ENCODE results near the gene RRP1B. TPM values are rescaled to one million over a fixed set of nuclear protein-coding genes. Genes with fewer than 3 reads are reported as not detected.
A peak's percentile ranks its signal among the peaks of the same experiment; 100 is the strongest.

The RRP1B gene
- total and polyA plus RNA-seq, 2 experiments from 2014 or later = 18.6 to 19.2 TPM

GRCh38 chr21:43728467-43729390 is 69.4 kb downstream of the RRP1B start:
- TF ChIP-seq EZH2phosphoT487 (IDR thresholded peaks at IDR 0.05; ENCODE audit: low read depth, severe bottlenecking, unreplicated experiment) (no peak), CTCF (IDR thresholded peaks at IDR 0.05; ENCODE audit: poor library complexity) (peak; percentile 63), EZH2 (IDR thresholded peaks at IDR 0.05; ENCODE audit: borderline replicate concordance) (no peak)
- Histone ChIP-seq H3K9me3 (ENCODE audit: low read depth) (no peaks in the 10 kb centered on the region), H4K20me1 (ENCODE audit: insufficient read depth, poor library complexity, severe bottlenecking) (peaks cover 25% of the 10 kb centered on the region), H3K9me2 (replicated peaks; ENCODE audit: insufficient read depth) (no peaks in the 10 kb centered on the region), H3K4me3 (peak overlapping the region; percentile 74), H3K79me2 (peaks cover 91% of the 10 kb centered on the region), H3K27ac (peak overlapping the region; percentile 99), H3K36me3 (replicated peaks; ENCODE audit: insufficient read depth, low read depth) (no peaks in the 10 kb centered on the region), H3K27me3 (no peaks in the 10 kb centered on the region), H3K4me1 (ENCODE audit: insufficient read depth) (peaks cover 63% of the 10 kb centered on the region), H3K4me2 (peak overlapping the region; percentile 87), H2AFZ (no peak overlapping the region)
- WGBS (ENCODE audit: low lambda C conversion rate, missing lambda C conversion rate) = 4% methylated on average over 44 of the region's 59 CpGs
- peak; percentile 97 for DNase-seq (ENCODE audit: low spot score)

GRCh38 chr21:43731476-43731875 is 72.1 kb downstream of the RRP1B start:
- DNase-seq (ENCODE audit: low spot score) = peak; percentile 80
- Histone ChIP-seq H3K9me2 (replicated peaks; ENCODE audit: insufficient read depth) (no peaks in the 10 kb centered on the region), H3K4me3 (no peak overlapping the region), H3K4me1 (ENCODE audit: insufficient read depth) (peaks cover 69% of the 10 kb centered on the region), H3K9me3 (ENCODE audit: low read depth) (no peaks in the 10 kb centered on the region), H3K36me3 (replicated peaks; ENCODE audit: insufficient read depth, low read depth) (no peaks in the 10 kb centered on the region), H2AFZ (no peak overlapping the region), H3K27me3 (no peaks in the 10 kb centered on the region), H3K4me2 (peak overlapping the region; percentile 71), H4K20me1 (ENCODE audit: insufficient read depth, poor library complexity, severe bottlenecking) (peaks cover 6% of the 10 kb centered on the region), H3K27ac (peak overlapping the region; percentile 90), H3K79me2 (peaks cover 89% of the 10 kb centered on the region)
- TF ChIP-seq CTCF (IDR thresholded peaks at IDR 0.05; ENCODE audit: poor library complexity) = no peak
- no peak for TF ChIP-seq EZH2phosphoT487 (IDR thresholded peaks at IDR 0.05; ENCODE audit: low read depth, severe bottlenecking, unreplicated experiment)
- TF ChIP-seq EZH2 (IDR thresholded peaks at IDR 0.05; ENCODE audit: borderline replicate concordance) = no peak
- 74% methylated on average over 6 of the region's 6 CpGs for WGBS (ENCODE audit: low lambda C conversion rate, missing lambda C conversion rate)

DNA sequence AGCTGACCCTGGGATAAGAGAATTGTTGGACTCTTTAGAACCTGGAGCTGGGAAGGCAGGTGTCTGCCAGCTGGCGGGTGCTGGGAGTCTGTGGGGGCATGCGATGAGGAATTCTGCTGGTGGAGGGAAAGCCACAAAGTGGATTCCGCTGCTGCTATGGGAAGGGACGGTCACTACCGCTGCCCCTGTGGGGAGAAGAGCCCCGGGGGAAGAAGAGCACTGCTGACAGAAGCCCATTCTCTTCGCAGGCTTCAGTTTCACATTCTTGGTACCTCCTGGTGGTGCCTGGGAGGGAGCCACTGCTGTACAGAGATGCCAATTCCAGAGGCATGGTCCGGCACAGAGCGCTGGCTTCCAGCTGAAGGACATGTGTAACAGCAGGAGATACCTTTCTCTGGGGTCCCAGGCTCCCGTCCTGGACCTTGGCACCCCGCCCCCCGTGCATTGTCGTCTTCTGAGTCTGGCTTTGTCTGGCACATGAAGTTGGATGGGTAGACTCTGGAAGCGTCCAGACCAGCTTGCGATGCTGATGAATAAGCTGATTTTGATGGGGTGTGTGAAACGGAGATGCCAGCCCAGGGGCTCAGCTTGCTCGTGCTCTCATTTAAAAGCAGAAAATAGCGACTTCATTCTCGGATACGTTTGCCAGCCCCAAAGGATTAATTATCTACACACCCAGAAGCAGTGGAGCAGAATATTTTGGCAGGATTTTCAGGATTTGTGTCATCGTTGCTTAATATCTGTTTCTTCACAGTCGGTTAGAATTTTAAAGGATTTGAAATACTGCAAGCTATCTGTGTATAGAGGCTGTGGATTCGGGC is 72.7 kb downstream of the RRP1B start:
- Histone ChIP-seq H3K27me3 (no peaks in the 10 kb centered on the region), H3K4me1 (ENCODE audit: insufficient read depth) (peaks cover 72% of the 10 kb centered on the region), H3K9me3 (ENCODE audit: low read depth) (no peaks in the 10 kb centered on the region), H3K4me2 (peak overlapping the region; percentile 71), H3K79me2 (peaks cover 88% of the 10 kb centered on the region), H3K27ac (peak overlapping the region; percentile 90), H4K20me1 (ENCODE audit: insufficient read depth, poor library complexity, severe bottlenecking) (peaks cover 5% of the 10 kb centered on the region), H3K9me2 (replicated peaks; ENCODE audit: insufficient read depth) (no peaks in the 10 kb centered on the region), H3K36me3 (replicated peaks; ENCODE audit: insufficient read depth, low read depth) (no peaks in the 10 kb centered on the region), H2AFZ (no peak overlapping the region), H3K4me3 (no peak overlapping the region)
- WGBS (ENCODE audit: low lambda C conversion rate, missing lambda C conversion rate) = 89% methylated on average over 23 of the region's 23 CpGs
- no peak for DNase-seq (ENCODE audit: low spot score)
- TF ChIP-seq EZH2phosphoT487 (IDR thresholded peaks at IDR 0.05; ENCODE audit: low read depth, severe bottlenecking, unreplicated experiment) (no peak), EZH2 (IDR thresholded peaks at IDR 0.05; ENCODE audit: borderline replicate concordance) (no peak)
